Endothelial cell of umbilical vein (primary cell): ENCODE results near the gene MOBP. TPM values are rescaled to one million over a fixed set of nuclear protein-coding genes. Genes with fewer than 3 reads are reported as not detected.

Experiments
- BruUV-seq: library from RNA; stranded (reverse); fragments of 400-500 nt; replicated peaks from 2 replicates; lab custom pipeline; 2021; lab: Mats Ljungman, UMichigan
- CTCF ChIA-PET: fragments of 300-600, 350-600 bp; sonication (Branson Sonifier 250); formaldehyde crosslinking; loops from one replicate; lab custom pipeline; 2021; ENCODE audit warnings: antibody characterized with exemption, inconsistent platforms; lab: Charles Lee
- POLR2A ChIA-PET: fragments of 300-600, 350-600 bp; sonication (Branson Sonifier 250); formaldehyde crosslinking; loops from one replicate; lab custom pipeline; 2021; ENCODE audit warnings: antibody characterized with exemption, inconsistent platforms; lab: Charles Lee
- DNase-seq: peaks from one replicate; pipeline ENCODE4 v3.0.0-alpha.2; 2011; ENCODE audit warnings: low read depth, low spot score
- FAIRE-seq: peaks from 2 replicates; lab custom pipeline; 2011; peaks lifted over from hg19 to GRCh38; lab: Jason Lieb, UNC
- H2AFZ ChIP-seq: 2 replicates; pipeline ENCODE4 v1.6.0; 2012; ENCODE audit warnings: low read depth, low read length, control low read depth, inconsistent platforms
- H3K27ac ChIP-seq: 2 replicates; pipeline ENCODE4 v1.5.1; 2011; ENCODE audit warnings: low read depth, mild to moderate bottlenecking, control low read depth, low read length, moderate library complexity; ENCODE audit not compliant: insufficient read depth
- H3K27me3 ChIP-seq, 2 experiments: 2 replicates each; pipeline versions ENCODE4 v1.6.0 to v1.6.1; 2011; ENCODE audit warnings: low read length in 2 of 2, mixed read lengths in 1 of 2; ENCODE audit not compliant: control insufficient read depth in 2 of 2, insufficient read depth in 2 of 2
- H3K36me3 ChIP-seq, 2 experiments: 2 replicates in 1 of 2; 3 replicates in 1 of 2; pipeline ENCODE4 v1.5.1; 2011; ENCODE audit warnings: low read length in 2 of 2, mild to moderate bottlenecking in 1 of 2, moderate library complexity in 1 of 2; ENCODE audit not compliant: control insufficient read depth in 2 of 2, insufficient read depth in 2 of 2; ENCODE audit errors: extremely low read depth in 1 of 2
- H3K4me1 ChIP-seq: 3 replicates; pipeline ENCODE4 v1.5.1; 2011; ENCODE audit warnings: mild to moderate bottlenecking, low read length; ENCODE audit not compliant: control insufficient read depth, insufficient read depth; ENCODE audit errors: extremely low read depth
- H3K4me2 ChIP-seq: 2 replicates; pipeline ENCODE4 v1.6.1; 2011; ENCODE audit warnings: low read length, control low read depth, mixed read lengths; ENCODE audit not compliant: insufficient read depth
- H3K4me3 ChIP-seq, 3 experiments: fragments of 200-600 bp in 1 of 3; sonication (generic), shearing (Covaris generic) in 1 of 3; replicated peaks in 1 of 3; 2 replicates each; pipeline ENCODE4 v1.5.1; 2011 to 2016; ENCODE audit warnings: control low read depth in 3 of 3, low read length in 3 of 3, mild to moderate bottlenecking in 2 of 3, inconsistent platforms in 1 of 3, low read depth in 1 of 3, moderate library complexity in 1 of 3; ENCODE audit not compliant: insufficient read depth in 1 of 3
- H3K79me2 ChIP-seq: 2 replicates; pipeline ENCODE4 v1.6.0; 2012; ENCODE audit warnings: low read length, inconsistent platforms; ENCODE audit not compliant: control insufficient read depth, insufficient read depth
- H3K9ac ChIP-seq: replicated peaks from 2 replicates; pipeline ENCODE3; 2011; ENCODE audit warnings: low read length, control low read depth; ENCODE audit not compliant: insufficient read depth; ENCODE audit errors: extremely low read depth
- H3K9me1 ChIP-seq: replicated peaks from 3 replicates; pipeline ENCODE4 v1.6.0; 2011; ENCODE audit warnings: mild to moderate bottlenecking, low read length; ENCODE audit not compliant: control insufficient read depth, insufficient read depth; ENCODE audit errors: extremely low read depth
- H3K9me3 ChIP-seq: replicated peaks from 2 replicates; pipeline ENCODE4 v1.5.1; 2012; ENCODE audit warnings: low read length, inconsistent platforms; ENCODE audit not compliant: control insufficient read depth, insufficient read depth
- H4K20me1 ChIP-seq: replicated peaks from 2 replicates; pipeline ENCODE3; 2011; ENCODE audit warnings: mild to moderate bottlenecking, low read length; ENCODE audit not compliant: control insufficient read depth, insufficient read depth; ENCODE audit errors: extremely low read depth
- CTCF ChIP-seq, 2 donors: IDR thresholded peaks; 1 replicate in 1 of 2; 2 replicates in 1 of 2; pipeline ENCODE4 v1.5.1; 2011; ENCODE audit warnings: low read length in 2 of 2, mild to moderate bottlenecking in 2 of 2, moderate library complexity in 2 of 2, control low read depth in 1 of 2, inconsistent platforms in 1 of 2, low read depth in 1 of 2; ENCODE audit not compliant: insufficient read depth in 1 of 2; ENCODE audit errors: extremely low read depth in 1 of 2
- EZH2 ChIP-seq: IDR thresholded peaks from 2 replicates; pipeline ENCODE4 v1.6.1; 2012; ENCODE audit warnings: borderline replicate concordance, low read depth, mild to moderate bottlenecking, moderate library complexity, low read length, inconsistent platforms; ENCODE audit not compliant: severe bottlenecking
- FOS ChIP-seq: IDR thresholded peaks from 2 replicates; pipeline ENCODE4 v1.6.1; 2011; ENCODE audit warnings: mild to moderate bottlenecking, low read length, moderate library complexity, borderline replicate concordance; ENCODE audit not compliant: insufficient read depth
- GATA2 ChIP-seq: IDR thresholded peaks from 2 replicates; pipeline ENCODE4 v1.7.0; 2011; ENCODE audit warnings: low read depth, mild to moderate bottlenecking, moderate library complexity, mixed read lengths, low read length; ENCODE audit not compliant: insufficient read length, insufficient read depth
- JUN ChIP-seq: IDR thresholded peaks from 2 replicates; pipeline ENCODE4 v1.6.1; 2011; ENCODE audit warnings: borderline replicate concordance, low read depth; ENCODE audit not compliant: insufficient read length, insufficient read depth
- MYC ChIP-seq: IDR thresholded peaks from one replicate; pipeline ENCODE4 v1.6.1; 2011; ENCODE audit warnings: mild to moderate bottlenecking, low read depth, low read length
- POLR2A ChIP-seq: IDR thresholded peaks from 2 replicates; pipeline ENCODE4 v1.6.1; 2012; ENCODE audit warnings: low read depth, mild to moderate bottlenecking, control low read depth, low read length
- POLR2AphosphoS5 ChIP-seq: IDR thresholded peaks from 2 replicates; pipeline ENCODE4 v1.6.1; 2012; ENCODE audit warnings: low read depth, mild to moderate bottlenecking, control low read depth, low read length, moderate library complexity; ENCODE audit not compliant: insufficient read depth
- dilution Hi-C: fragments of 300-500 bp; cut with MboI; formaldehyde crosslinking; loops from one replicate; pipeline ENCODE4 v1.15.0; 2019; ENCODE audit warnings: low sequenced_read_pairs; ENCODE audit not compliant: extremely low pct_ligation_motif_present
- intact Hi-C: fragments of 100-400 bp; cut with micrococcal nuclease; formaldehyde crosslinking; loops from one replicate; pipeline ENCODE4 v1.10.0; 2022
- polyA plus RNA-seq, 4 experiments: library from polyadenylated mRNA; depleted of rRNA in 3 of 4; stranded (reverse) in 3 of 4; unstranded in 1 of 4; fragments of >200 nt; gene quantifications; 2 replicates each; pipeline versions ENCODE4 v1.2.1 to v1.2.3, GENCODE V29; 2011 to 2012; ENCODE audit warnings: missing spikeins in 1 of 4
- total RNA-seq: library from RNA; stranded (reverse); gene quantifications from 2 replicates; pipeline ENCODE4 v1.2.3, GENCODE V29; 2021
- TF ChIP-seq, protein P1 (sequence below): IDR thresholded peaks from 2 replicates; pipeline ENCODE4 v1.6.1; 2011; ENCODE audit not compliant: insufficient read depth, insufficient read length

Gene MOBP
- total and polyA plus RNA-seq, 2 donors (not counting 3 experiments of a cell fraction or from before 2014, with no cell fraction given) = 2.0 to 2.3 TPM

DNA sequence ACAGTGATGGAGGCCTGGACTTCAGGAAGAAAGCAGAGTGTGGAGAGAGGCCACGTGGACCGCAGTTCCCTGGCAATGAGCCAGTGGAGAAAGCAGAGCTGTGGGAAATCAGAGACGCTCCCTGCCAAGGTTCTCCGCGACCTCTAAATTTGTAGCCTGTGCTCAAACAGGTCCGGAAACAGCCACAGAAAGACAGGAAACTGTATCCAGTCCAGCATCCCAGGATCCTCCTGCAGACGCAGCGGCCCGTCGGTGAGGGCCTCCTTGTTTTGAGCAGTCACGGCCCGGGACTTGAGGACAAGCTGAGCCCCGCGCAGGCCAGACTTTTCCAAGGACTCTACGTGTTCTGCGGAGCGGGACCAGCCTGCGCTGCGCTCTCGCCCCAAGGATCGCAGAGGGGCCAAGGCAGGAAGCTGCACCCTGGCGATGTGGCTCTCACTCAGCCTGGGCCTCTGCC is 38.7 kb upstream of the MOBP start:
- no peaks in the 10 kb centered on the region for H3K79me2 ChIP-seq
- FAIRE-seq = peak; percentile 97
- ChIA-PET POLR2A (interaction anchor here (1.3 kb wide), 1 partner anchor 22 kb away, joined by 4 read pairs; the partner anchor contains the start of gene RPSA), CTCF (interaction anchor here (0.6 kb wide), 1 partner anchor 19 kb away, joined by 3 read pairs; no protein-coding TSS in a partner anchor)
- H3K4me2 ChIP-seq = peak overlapping the region; percentile 49
- no peaks in the 10 kb centered on the region for H3K9me1 ChIP-seq
- no peak overlapping the region for H3K9ac ChIP-seq
- H2AFZ ChIP-seq = peak overlapping the region; percentile 97
- peak; percentile 83 for DNase-seq
- no peak overlapping the region for H3K27ac ChIP-seq
- H3K4me3 ChIP-seq = no peak overlapping the region
- BruUV-seq = no TSS peak
- H3K27me3 ChIP-seq = no peaks in the 10 kb centered on the region
- no peaks in the 10 kb centered on the region for H3K36me3 ChIP-seq
- H3K9me3 ChIP-seq = no peaks in the 10 kb centered on the region
- dilution Hi-C loops (no loop called here), intact Hi-C loops (no loop called here)
- peaks cover 15% of the 10 kb centered on the region for H3K4me1 ChIP-seq
- no peak for TF ChIP-seq GATA2
- peak; percentile 16 for TF ChIP-seq POLR2AphosphoS5
- peak; percentile 25 for TF ChIP-seq MYC
- TF ChIP-seq, protein P1, sequence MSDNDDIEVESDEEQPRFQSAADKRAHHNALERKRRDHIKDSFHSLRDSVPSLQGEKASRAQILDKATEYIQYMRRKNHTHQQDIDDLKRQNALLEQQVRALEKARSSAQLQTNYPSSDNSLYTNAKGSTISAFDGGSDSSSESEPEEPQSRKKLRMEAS = peak; percentile 83
- no peaks in the 10 kb centered on the region for H4K20me1 ChIP-seq

- H3K9ac ChIP-seq = no peak overlapping the region
- ChIA-PET POLR2A (interaction anchor here (1.3 kb wide), 1 partner anchor 23 kb away, joined by 4 read pairs; the partner anchor contains the start of gene RPSA), CTCF (interaction anchor here (1.1 kb wide), 1 partner anchor 19 kb away, joined by 4 read pairs; no protein-coding TSS in a partner anchor)
- H3K36me3 ChIP-seq = no peaks in the 10 kb centered on the region
- no peaks in the 10 kb centered on the region for H3K9me1 ChIP-seq
- no peak overlapping the region for H3K4me2 ChIP-seq
- no TSS peak for BruUV-seq
- no peak for DNase-seq
- no peak overlapping the region for H3K4me3 ChIP-seq
- FAIRE-seq = no peak
- H3K79me2 ChIP-seq = no peaks in the 10 kb centered on the region
- H3K4me1 ChIP-seq = peaks cover 17% of the 10 kb centered on the region
- dilution Hi-C loops (no loop called here), intact Hi-C loops (no loop called here)
- no peak overlapping the region for H3K27ac ChIP-seq
- H3K27me3 ChIP-seq = no peaks in the 10 kb centered on the region
- H3K9me3 ChIP-seq = no peaks in the 10 kb centered on the region
- no peaks in the 10 kb centered on the region for H4K20me1 ChIP-seq
- TF ChIP-seq JUN = no peak
- no peak for TF ChIP-seq POLR2AphosphoS5
- TF ChIP-seq CTCF (IDR thresholded peaks at IDR 0.05; ENCODE audit: extremely low read depth in 1 of 2, insufficient read depth in 1 of 2, low read depth in 1 of 2, low read length in 2 of 2) = no peak
- TF ChIP-seq, protein P1 = no peak
- TF ChIP-seq MYC = no peak
- TF ChIP-seq POLR2A = no peak
- no peak for TF ChIP-seq EZH2
- TF ChIP-seq GATA2 = no peak
- no peak for TF ChIP-seq FOS
- peak overlapping the region; percentile 97 for H2AFZ ChIP-seq
Observed at GRCh38 chr3:39429466-39429865, 38.0 kb upstream of the MOBP start.
